Measurements from ENCODE around the gene HIGD1A. TPM values are rescaled to one million over a fixed set of nuclear protein-coding genes. Genes with fewer than 3 reads are reported as not detected.

Gene HIGD1A
- total and polyA plus RNA-seq, 2 experiments from 2014 or later, result 102 to 144 TPM

GRCh38 chr3:42749025-42749752 lies 55.1 kb downstream of the HIGD1A start:
- no peak overlapping the region for H3K27ac Mint-ChIP-seq
- Histone ChIP-seq H3K27ac (ENCODE audit: low read depth) (no peak overlapping the region), H4K20me1 (replicated peaks; ENCODE audit: insufficient read depth) (no peaks in the 10 kb centered on the region)

More at GRCh38 chr3:42749025-42749752, 55.1 kb downstream of the HIGD1A start:
- H3K36me3 Mint-ChIP-seq (ENCODE audit: low read depth), result no peaks in the 10 kb centered on the region
- H3K9me3 Mint-ChIP-seq, result no peaks in the 10 kb centered on the region
- Histone ChIP-seq H3F3A (replicated peaks; ENCODE audit: low read depth) (no peaks in the 10 kb centered on the region), H3K9me2 (ENCODE audit: insufficient read depth) (no peaks in the 10 kb centered on the region), H3K4me1 (ENCODE audit: insufficient read depth) (no peaks in the 10 kb centered on the region), H3K36me3 (ENCODE audit: insufficient read depth) (no peaks in the 10 kb centered on the region), H3K4me2 (no peak overlapping the region), H2AFZ (peak overlapping the region; percentile 56), H3K27me3 (ENCODE audit: insufficient read depth) (no peaks in the 10 kb centered on the region), H3K79me2 (replicated peaks; ENCODE audit: insufficient read depth) (no peaks in the 10 kb centered on the region), H3K4me3 (no peak overlapping the region)
- no peak for DNase-seq (ENCODE audit: low spot score)
- ATAC-seq, result no peak
- H3K27me3 Mint-ChIP-seq (ENCODE audit: insufficient read depth, low read depth, poor library complexity), result peaks cover 6% of the 10 kb centered on the region
- TF ChIP-seq CREB1 (CRISPR knock-in tag; IDR thresholded peaks at IDR 0.05; ENCODE audit: low read depth) (no peak), NANOG (IDR thresholded peaks at IDR 0.05; ENCODE audit: borderline replicate concordance) (no peak), STAT1 (IDR thresholded peaks at IDR 0.05; ENCODE audit: unreplicated experiment) (no peak), ETS1 (IDR thresholded peaks at IDR 0.05) (no peak)
- TF ChIP-seq, protein P1, sequence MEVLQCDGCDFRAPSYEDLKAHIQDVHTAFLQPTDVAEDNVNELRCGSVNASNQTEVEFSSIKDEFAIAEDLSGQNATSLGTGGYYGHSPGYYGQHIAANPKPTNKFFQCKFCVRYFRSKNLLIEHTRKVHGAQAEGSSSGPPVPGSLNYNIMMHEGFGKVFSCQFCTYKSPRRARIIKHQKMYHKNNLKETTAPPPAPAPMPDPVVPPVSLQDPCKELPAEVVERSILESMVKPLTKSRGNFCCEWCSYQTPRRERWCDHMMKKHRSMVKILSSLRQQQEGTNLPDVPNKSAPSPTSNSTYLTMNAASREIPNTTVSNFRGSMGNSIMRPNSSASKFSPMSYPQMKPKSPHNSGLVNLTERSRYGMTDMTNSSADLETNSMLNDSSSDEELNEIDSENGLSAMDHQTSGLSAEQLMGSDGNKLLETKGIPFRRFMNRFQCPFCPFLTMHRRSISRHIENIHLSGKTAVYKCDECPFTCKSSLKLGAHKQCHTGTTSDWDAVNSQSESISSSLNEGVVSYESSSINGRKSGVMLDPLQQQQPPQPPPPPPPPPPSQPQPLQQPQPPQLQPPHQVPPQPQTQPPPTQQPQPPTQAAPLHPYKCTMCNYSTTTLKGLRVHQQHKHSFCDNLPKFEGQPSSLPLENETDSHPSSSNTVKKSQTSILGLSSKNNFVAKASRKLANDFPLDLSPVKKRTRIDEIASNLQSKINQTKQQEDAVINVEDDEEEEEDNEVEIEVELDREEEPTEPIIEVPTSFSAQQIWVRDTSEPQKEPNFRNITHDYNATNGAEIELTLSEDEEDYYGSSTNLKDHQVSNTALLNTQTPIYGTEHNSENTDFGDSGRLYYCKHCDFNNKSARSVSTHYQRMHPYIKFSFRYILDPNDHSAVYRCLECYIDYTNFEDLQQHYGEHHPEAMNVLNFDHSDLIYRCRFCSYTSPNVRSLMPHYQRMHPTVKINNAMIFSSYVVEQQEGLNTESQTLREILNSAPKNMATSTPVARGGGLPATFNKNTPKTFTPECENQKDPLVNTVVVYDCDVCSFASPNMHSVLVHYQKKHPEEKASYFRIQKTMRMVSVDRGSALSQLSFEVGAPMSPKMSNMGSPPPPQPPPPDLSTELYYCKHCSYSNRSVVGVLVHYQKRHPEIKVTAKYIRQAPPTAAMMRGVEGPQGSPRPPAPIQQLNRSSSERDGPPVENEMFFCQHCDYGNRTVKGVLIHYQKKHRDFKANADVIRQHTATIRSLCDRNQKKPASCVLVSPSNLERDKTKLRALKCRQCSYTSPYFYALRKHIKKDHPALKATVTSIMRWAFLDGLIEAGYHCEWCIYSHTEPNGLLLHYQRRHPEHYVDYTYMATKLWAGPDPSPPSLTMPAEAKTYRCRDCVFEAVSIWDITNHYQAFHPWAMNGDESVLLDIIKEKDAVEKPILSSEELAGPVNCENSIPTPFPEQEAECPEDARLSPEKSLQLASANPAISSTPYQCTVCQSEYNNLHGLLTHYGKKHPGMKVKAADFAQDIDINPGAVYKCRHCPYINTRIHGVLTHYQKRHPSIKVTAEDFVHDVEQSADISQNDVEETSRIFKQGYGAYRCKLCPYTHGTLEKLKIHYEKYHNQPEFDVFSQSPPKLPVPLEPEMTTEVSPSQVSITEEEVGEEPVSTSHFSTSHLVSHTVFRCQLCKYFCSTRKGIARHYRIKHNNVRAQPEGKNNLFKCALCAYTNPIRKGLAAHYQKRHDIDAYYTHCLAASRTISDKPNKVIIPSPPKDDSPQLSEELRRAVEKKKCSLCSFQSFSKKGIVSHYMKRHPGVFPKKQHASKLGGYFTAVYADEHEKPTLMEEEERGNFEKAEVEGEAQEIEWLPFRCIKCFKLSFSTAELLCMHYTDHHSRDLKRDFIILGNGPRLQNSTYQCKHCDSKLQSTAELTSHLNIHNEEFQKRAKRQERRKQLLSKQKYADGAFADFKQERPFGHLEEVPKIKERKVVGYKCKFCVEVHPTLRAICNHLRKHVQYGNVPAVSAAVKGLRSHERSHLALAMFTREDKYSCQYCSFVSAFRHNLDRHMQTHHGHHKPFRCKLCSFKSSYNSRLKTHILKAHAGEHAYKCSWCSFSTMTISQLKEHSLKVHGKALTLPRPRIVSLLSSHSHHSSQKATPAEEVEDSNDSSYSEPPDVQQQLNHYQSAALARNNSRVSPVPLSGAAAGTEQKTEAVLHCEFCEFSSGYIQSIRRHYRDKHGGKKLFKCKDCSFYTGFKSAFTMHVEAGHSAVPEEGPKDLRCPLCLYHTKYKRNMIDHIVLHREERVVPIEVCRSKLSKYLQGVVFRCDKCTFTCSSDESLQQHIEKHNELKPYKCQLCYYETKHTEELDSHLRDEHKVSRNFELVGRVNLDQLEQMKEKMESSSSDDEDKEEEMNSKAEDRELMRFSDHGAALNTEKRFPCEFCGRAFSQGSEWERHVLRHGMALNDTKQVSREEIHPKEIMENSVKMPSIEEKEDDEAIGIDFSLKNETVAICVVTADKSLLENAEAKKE (CRISPR knock-in tag; IDR thresholded peaks at IDR 0.05), result no peak
- no peak overlapping the region for H3K4me3 Mint-ChIP-seq
- peaks cover 23% of the 10 kb centered on the region for H3K4me1 Mint-ChIP-seq
